ENCODE measurements around the gene FAM131C.

DNA sequence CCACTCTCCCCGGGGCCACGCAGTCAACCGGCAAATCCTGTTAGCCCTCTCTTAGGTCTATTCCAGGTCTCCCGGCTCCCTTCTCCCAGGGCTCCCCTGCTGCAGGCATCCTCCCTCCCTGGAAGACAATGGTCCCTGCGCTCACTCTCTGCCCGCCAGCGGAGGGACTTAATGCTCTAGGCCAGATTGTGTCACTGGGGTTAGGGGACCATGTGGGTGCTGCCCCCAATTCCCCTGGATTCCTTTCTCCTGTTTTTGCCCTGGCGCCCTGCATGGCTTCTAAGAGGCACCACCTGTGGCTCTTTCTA lies 8.2 kb downstream of the FAM131C start:
- TF ChIP-seq CTCF (IDR thresholded peaks at IDR 0.05) (no peak), POLR2AphosphoS5 (IDR thresholded peaks at IDR 0.05) (no peak)

All from prostate gland (tissue), 2 donors.